Endodermal cell (in vitro differentiated cells): Measurements from ENCODE around the gene DMRTC2. TPM values are rescaled to one million over a fixed set of nuclear protein-coding genes. Genes with fewer than 3 reads are reported as not detected.

Experiments
- DNase-seq: peaks from one replicate; pipeline ENCODE4 v3.0.0-alpha.2; 2017
- H3K27ac ChIP-seq: 2 replicates; pipeline ENCODE4 v1.5.1; 2013; ENCODE audit warnings: mild to moderate bottlenecking, low read depth, low read length, moderate library complexity
- H3K27me3 ChIP-seq: 2 replicates; pipeline ENCODE4 v1.6.1; 2013; ENCODE audit warnings: mild to moderate bottlenecking, low read length, moderate library complexity; ENCODE audit not compliant: insufficient read depth, control insufficient read depth, poor library complexity, severe bottlenecking
- H3K36me3 ChIP-seq: 2 replicates; pipeline ENCODE4 v1.7.0; 2013; ENCODE audit warnings: mild to moderate bottlenecking, low read length, moderate library complexity; ENCODE audit not compliant: control insufficient read depth, insufficient read depth
- H3K4me1 ChIP-seq: one replicate; pipeline ENCODE4 v1.7.0; 2013; ENCODE audit warnings: low read length; ENCODE audit not compliant: control insufficient read depth, insufficient read depth
- H3K4me3 ChIP-seq: 2 replicates; pipeline ENCODE4 v1.5.1; 2013; ENCODE audit warnings: mild to moderate bottlenecking, low read length, moderate library complexity
- H3K9ac ChIP-seq: 2 replicates; pipeline ENCODE4 v1.6.1; 2013; ENCODE audit warnings: mild to moderate bottlenecking, low read length, moderate library complexity; ENCODE audit not compliant: poor library complexity, severe bottlenecking; ENCODE audit errors: extremely low read depth
- H3K9me3 ChIP-seq: 2 replicates; pipeline ENCODE4 v1.6.1; 2013; ENCODE audit warnings: mild to moderate bottlenecking, low read length, moderate library complexity; ENCODE audit not compliant: control insufficient read depth
- H3K27ac Mint-ChIP-seq: 2 replicates; pipeline ENCODE4 v1.8.0; 2020; ENCODE audit warnings: mixed read lengths
- H3K27me3 Mint-ChIP-seq: 2 replicates; pipeline ENCODE4 v1.8.0; 2021; ENCODE audit warnings: mild to moderate bottlenecking, mixed read lengths; ENCODE audit not compliant: insufficient read depth
- H3K36me3 Mint-ChIP-seq: 2 replicates; pipeline ENCODE4 v1.8.0; 2020; ENCODE audit warnings: low read depth, mixed read lengths
- H3K4me1 Mint-ChIP-seq: 2 replicates; pipeline ENCODE4 v1.8.0; 2020; ENCODE audit warnings: mixed read lengths
- H3K4me3 Mint-ChIP-seq: 2 replicates; pipeline ENCODE4 v1.8.0; 2020; ENCODE audit warnings: mild to moderate bottlenecking, moderate library complexity, mixed read lengths
- H3K9me3 Mint-ChIP-seq: 2 replicates; pipeline ENCODE4 v1.8.0; 2020; ENCODE audit warnings: mild to moderate bottlenecking, mixed read lengths
- WGBS, 2 experiments: methylation state at CpG; one replicate each; pipeline versions ENCODE4 v1.1.5 to v1.1.7; 2013; ENCODE audit warnings: missing lambda C conversion rate in 2 of 2, mixed read lengths in 1 of 2; ENCODE audit not compliant: insufficient coverage in 1 of 2, insufficient read length in 1 of 2; 5-methylcytosine and 5-hydroxymethylcytosine counted together
- total RNA-seq, 2 donors: library from RNA; stranded (reverse); fragmentation: NEBNext Ultra II Directional in 1 of 2; extraction: Animal tissue kit (Norgen Biotek cat#: 25700) in 1 of 2; gene quantifications; 2 replicates in 1 of 2; 3 replicates in 1 of 2; pipeline ENCODE4 v1.2.1, GENCODE V29; 2021
- TF ChIP-seq, protein P1 (sequence below): fragments of 200-600 bp; sonication (generic); conservative IDR thresholded peaks from 2 replicates; pipeline ENCODE4 v1.5.0; 2021; ENCODE audit warnings: antibody characterized with exemption, mild to moderate bottlenecking

DMRTC2 gene
- total RNA-seq, 2 donors from 2014 or later = not detected

DNA sequence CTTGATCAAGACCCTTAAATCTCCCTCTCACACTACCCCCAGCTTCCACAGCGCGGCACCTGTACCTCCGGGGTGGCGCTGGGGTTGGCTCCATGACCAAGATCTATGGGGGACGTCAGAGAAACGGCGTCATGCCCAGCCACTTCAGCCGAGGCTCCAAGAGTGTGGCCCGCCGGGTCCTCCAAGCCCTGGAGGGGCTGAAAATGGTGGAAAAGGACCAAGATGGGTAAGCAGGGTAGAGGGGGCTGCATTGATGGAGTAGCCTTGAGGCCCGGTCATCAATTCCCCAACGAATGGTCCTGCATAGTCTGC lies 24.1 kb downstream of the DMRTC2 start:
- peaks cover 19% of the 10 kb centered on the region for H3K4me1 Mint-ChIP-seq
- H3K9me3 Mint-ChIP-seq = no peaks in the 10 kb centered on the region
- H3K4me3 ChIP-seq = no peak overlapping the region
- no peaks in the 10 kb centered on the region for H3K27me3 Mint-ChIP-seq
- H3K4me3 Mint-ChIP-seq = no peak overlapping the region
- no peaks in the 10 kb centered on the region for H3K27me3 ChIP-seq
- WGBS, 2 experiments = 93 to 96% methylated on average over 8 to 12 of the region's 12 CpGs
- H3K4me1 ChIP-seq = peaks cover 11% of the 10 kb centered on the region
- no peaks in the 10 kb centered on the region for H3K9me3 ChIP-seq
- H3K36me3 ChIP-seq = peaks cover 72% of the 10 kb centered on the region
- H3K27ac ChIP-seq = peak overlapping the region; percentile 6
- DNase-seq = no peak
- no peak overlapping the region for H3K9ac ChIP-seq
- H3K27ac Mint-ChIP-seq = peak overlapping the region; percentile 90
- H3K36me3 Mint-ChIP-seq = peaks cover 63% of the 10 kb centered on the region
- TF ChIP-seq, protein P1, sequence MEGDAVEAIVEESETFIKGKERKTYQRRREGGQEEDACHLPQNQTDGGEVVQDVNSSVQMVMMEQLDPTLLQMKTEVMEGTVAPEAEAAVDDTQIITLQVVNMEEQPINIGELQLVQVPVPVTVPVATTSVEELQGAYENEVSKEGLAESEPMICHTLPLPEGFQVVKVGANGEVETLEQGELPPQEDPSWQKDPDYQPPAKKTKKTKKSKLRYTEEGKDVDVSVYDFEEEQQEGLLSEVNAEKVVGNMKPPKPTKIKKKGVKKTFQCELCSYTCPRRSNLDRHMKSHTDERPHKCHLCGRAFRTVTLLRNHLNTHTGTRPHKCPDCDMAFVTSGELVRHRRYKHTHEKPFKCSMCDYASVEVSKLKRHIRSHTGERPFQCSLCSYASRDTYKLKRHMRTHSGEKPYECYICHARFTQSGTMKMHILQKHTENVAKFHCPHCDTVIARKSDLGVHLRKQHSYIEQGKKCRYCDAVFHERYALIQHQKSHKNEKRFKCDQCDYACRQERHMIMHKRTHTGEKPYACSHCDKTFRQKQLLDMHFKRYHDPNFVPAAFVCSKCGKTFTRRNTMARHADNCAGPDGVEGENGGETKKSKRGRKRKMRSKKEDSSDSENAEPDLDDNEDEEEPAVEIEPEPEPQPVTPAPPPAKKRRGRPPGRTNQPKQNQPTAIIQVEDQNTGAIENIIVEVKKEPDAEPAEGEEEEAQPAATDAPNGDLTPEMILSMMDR = no peak

DNA sequence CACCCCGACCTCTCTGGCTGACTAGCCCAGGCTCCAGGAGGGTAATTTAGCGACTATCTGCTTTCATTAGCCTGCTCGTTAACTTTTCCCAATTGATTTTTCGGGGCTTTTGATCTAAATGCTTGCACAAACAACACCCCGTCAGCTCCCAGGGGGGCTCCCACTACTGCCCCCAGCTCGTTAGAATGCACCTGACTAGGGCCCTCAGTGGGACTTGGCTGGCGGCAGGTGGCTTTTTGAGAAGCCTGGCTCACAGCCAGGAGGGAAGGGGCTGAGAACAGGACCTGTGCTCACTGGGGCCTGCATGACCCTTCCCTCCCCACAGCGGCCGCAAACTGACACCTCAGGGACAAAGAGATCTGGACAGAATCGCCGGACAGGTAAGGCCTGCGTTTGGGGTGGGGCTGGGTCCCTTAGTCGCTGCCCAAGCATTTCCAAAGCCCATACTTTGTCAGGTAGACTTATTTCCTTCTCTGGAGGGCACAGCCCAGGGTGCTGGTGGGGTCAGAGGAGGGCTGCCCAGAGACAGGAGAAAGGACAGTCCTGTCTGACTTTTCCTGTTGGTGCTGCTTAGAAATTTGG lies 24.6 kb downstream of the DMRTC2 start:
- Histone ChIP-seq H3K27ac (peak overlapping the region; percentile 6), H3K9me3 (no peaks in the 10 kb centered on the region), H3K4me3 (no peak overlapping the region), H3K9ac (no peak overlapping the region), H3K36me3 (peaks cover 66% of the 10 kb centered on the region), H3K4me1 (peaks cover 6% of the 10 kb centered on the region), H3K27me3 (no peaks in the 10 kb centered on the region)
- 89 to 91% methylated on average over 9 to 13 of the region's 13 CpGs for WGBS, 2 experiments
- no peak for DNase-seq
- peaks cover 16% of the 10 kb centered on the region for H3K4me1 Mint-ChIP-seq
- H3K27ac Mint-ChIP-seq = peak overlapping the region; percentile 39
- TF ChIP-seq, protein P1 = no peak
- no peak overlapping the region for H3K4me3 Mint-ChIP-seq
- H3K27me3 Mint-ChIP-seq = no peaks in the 10 kb centered on the region
- peaks cover 58% of the 10 kb centered on the region for H3K36me3 Mint-ChIP-seq
- H3K9me3 Mint-ChIP-seq = no peaks in the 10 kb centered on the region

DNA sequence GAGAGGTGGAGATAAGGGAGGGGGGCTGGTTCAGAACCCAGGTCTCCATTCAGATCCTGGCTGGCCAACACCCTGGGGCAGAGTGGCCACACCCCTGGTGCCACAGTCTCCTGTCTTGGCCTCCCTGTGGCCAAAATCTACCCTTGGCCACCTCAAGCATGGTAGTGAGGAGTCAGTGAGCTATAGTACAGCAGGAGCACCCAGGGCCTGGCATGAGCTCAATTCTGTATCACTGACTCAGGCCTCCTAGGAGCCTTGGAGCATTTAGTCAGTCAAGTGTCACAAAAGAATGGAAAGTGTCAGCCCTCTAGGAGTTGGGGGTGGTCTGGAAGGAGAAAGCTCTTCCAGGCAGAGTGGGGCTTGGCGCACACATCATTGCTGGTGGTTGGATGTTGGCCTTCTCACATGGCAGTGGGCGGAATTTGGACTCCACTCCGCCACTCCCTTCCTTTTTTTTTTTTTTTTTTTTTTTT lies 25.6 kb downstream of the DMRTC2 start:
- Mint-ChIP-seq H3K9me3 (no peaks in the 10 kb centered on the region), H3K27me3 (no peaks in the 10 kb centered on the region), H3K36me3 (peaks cover 50% of the 10 kb centered on the region), H3K27ac (no peak overlapping the region), H3K4me1 (peaks cover 16% of the 10 kb centered on the region), H3K4me3 (no peak overlapping the region)
- Histone ChIP-seq H3K9ac (no peak overlapping the region), H3K27ac (no peak overlapping the region), H3K4me3 (no peak overlapping the region), H3K9me3 (no peaks in the 10 kb centered on the region), H3K4me1 (peaks cover 4% of the 10 kb centered on the region), H3K36me3 (peaks cover 57% of the 10 kb centered on the region), H3K27me3 (no peaks in the 10 kb centered on the region)
- peak; percentile 59 for DNase-seq
- 94% methylated on average over 3 of the region's 3 CpGs; no CpG with 5 or more reads in 1 of the 2 experiments for WGBS, 2 experiments
- TF ChIP-seq, protein P1 = no peak
